HG03025 (cell line): Measurements from ENCODE around the gene AMZ1.
"Not testable (repeated sequence)": the region's sequence is repeated elsewhere in the genome, so short reads cannot be mapped to it uniquely, and the experiment has no call there.

Source experiments
- ATAC-seq: cut with Tn5 transposase; IDR thresholded peaks from one replicate; pipeline ENCODE4 v1.9.1; 2021; ENCODE audit warnings: mild to moderate bottlenecking, moderate library complexity; ENCODE audit not compliant: unreplicated experiment, low FRiP score

The AMZ1 gene

DNA sequence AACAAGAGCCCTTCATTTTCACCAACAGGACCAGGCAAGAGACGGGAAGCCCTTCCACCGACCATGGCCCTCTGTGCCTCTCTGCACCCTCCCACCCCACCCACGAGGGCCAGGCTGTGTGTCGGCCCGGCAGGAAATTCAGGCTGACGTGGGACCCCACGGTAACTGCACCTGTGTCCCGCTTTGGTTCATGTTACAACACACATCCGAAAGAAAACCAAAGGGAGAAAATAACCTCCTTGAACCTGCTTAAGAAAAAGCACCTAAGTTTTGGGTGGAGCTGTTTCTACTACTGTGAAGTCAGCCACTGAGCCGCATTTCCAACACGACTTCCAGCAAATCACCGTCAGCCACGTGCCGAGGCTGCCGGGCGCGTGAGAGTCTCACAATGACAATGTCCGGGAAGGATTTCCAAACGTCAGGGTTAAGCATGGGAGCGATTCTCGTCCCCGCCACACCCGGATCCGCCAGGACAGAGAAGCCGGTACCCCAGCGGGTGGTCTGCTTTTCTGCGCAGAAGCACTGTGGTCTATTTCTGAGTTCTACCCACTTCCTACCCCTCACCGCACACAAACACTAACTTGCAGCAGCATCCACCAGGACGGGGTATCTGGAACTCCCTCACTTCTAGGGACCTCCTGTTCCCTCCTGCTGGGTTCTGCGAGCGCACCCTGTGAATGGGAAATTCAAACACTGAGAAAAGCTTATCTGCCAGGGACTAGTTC is 36.6 kb downstream of the AMZ1 start:
- ATAC-seq: no peak

DNA sequence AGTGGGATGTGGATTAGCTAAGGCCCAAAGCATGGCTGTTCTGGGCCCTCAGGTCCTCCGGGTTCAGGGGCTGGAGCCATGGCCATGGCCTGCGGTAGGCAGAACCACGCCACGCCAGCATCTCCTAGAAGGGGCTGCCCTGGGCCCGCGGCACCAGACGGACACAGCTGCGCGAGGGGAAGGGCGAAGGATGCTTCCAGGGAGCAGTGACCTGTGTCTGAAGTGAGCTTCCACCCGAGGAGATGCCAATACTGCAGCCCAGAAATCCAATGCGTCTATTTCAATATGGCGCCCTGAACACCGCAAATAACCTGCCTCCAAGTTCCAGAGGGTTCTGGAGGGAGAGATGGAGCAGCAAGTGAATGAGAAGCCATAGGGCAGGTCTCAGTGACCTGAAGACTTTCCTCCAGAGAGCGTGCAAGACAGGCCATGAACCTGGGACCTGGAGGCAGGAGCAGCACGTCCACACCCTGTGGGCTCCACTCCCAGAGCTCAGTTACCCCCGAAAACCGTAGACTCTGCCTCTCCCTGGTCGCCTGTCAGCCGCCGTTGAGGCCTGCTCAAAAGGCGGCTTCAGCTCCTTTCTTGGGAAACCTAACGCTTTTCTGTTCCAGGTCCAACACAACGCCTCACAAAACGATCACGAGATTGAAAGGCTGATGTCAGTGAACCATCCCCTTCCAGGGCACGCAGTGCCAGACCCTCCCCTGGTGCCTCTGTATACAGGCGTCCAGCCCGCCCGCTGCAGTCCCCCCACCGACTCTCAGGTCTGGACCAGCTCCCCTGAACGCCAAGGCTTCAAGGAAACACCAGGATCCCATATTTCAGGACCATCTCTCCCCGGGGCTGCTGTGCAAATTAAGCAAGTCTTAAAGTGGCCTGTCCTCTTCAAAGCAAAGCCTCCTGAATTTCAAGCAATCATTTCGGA is 37.4 kb downstream of the AMZ1 start:
- no peak for ATAC-seq

- no peak for ATAC-seq
Observed at GRCh38 chr7:2726316-2727018, 38.5 kb downstream of the AMZ1 start.

- not testable (repeated sequence) for ATAC-seq
Observed at GRCh38 chr7:2727206-2727605, 39.2 kb downstream of the AMZ1 start.

GRCh38 chr7:2728316-2729030 is 40.5 kb downstream of the AMZ1 start:
- no peak for ATAC-seq

DNA sequence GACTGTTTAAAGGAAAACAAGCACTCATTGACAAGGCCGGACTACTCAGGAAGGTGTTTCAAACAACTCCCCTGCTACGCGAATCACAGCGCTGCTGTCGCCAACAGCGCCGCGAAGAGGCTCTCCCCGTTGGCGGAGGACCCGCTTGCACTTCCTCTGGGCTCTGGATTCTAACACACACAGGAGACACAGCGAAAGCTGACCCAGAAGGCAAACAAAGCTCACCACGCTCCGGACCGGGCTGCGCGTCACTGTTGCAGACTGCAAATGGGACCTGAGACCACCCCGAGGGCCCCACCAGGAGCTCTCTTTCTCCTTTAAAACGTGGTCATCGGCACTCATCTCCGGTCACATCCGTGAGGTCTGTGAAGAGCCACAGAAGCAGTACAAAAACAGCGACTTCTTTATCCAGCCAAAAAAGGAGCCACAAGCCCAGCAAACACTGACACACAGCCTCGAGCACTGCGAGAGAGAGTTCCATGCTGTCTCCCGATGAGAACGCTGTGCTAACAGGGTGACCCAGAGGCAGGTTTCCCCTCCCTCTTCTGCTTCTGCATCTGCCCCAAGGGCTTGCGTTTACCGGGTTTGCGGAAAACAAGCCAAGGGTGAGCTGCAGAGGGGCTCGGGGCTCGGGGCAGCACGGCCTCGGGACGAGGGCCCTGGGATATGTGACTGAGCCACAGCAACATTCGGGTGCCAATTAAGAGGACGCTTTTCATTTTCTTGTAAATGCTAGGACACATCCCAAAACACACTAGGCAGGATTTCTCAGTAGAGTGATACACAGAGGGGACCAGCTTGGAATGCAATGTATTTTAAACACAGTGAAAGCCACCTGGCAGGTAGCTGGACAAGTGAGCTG is 41.3 kb downstream of the AMZ1 start:
- ATAC-seq: no peak

- no peak for ATAC-seq
Observed at GRCh38 chr7:2729893-2730716, 42.1 kb downstream of the AMZ1 start.

DNA sequence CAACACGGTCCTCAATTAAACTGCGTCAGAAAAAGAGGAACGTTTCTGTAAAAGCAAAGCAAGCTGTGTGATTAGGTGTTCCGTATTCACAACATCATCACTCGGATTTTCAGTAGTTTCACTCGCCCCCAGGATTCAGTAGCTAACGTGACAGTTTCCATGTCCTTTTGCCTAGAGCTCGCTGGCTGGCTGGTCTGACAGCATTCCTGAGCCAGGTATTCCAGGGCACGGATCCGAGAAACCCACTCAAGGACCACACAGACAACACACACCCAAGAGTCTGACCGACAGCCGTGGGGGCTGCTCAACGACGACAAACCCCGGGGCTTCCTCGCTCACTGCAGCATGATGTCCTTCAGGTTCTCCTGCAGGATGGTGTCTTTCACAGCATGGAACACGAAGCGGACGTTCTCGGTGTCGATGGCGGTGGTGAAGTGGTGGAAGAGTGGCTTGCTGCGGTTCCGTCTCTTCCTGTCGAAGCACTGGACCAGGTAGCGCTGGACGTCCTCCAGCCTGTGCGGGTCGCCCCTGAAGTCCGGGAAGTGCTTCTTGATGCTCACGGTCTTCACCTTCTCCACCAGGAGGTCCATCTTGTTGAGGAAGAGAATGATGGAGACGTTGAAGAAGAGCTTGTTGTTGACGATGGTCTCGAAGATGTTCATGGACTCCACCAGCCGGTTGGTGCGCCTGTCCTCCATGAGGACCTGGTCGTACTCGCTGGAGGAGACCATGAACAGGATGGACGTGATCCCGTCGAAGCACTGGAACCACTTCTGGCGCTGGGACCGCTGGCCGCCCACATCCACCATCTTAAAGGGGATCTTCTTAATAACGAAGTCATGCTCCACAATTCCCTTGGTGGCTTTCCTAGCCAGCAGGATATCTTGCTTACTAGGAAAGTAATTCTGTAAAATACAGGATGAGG is 43.1 kb downstream of the AMZ1 start:
- ATAC-seq: no peak

- no peak for ATAC-seq
Observed at GRCh38 chr7:2732388-2732787, 44.4 kb downstream of the AMZ1 start.

GRCh38 chr7:2732959-2733584 is 45.1 kb downstream of the AMZ1 start:
- ATAC-seq: no peak

DNA sequence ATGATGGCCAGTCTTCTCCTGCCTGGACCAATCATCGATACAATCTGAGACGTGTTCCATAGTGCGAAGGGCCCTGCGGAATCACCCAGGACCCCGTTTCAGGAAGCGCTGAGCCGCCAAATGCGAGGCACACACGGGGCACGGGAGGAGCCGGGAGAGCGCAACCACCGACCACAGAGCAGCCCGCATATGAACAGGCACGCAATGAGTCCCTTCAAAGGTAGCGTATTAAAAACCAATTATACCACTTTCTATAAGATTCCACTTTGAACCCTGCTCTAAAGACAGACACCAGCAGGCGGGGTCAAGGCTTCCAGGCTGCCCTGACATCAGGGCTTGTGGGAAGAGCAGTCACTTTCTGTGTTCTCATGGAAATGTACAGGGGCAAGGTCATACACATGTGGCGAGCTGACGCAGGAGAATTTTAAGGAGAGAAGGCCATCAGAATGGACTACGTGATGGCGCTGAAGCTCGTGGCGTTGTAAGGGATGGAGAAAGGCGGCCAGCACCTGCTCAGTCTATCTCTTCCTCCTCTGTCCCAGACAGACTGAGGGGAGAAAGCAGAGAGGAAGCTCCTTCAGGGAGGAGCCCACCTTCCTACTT is 46.2 kb downstream of the AMZ1 start:
- ATAC-seq: no peak

DNA sequence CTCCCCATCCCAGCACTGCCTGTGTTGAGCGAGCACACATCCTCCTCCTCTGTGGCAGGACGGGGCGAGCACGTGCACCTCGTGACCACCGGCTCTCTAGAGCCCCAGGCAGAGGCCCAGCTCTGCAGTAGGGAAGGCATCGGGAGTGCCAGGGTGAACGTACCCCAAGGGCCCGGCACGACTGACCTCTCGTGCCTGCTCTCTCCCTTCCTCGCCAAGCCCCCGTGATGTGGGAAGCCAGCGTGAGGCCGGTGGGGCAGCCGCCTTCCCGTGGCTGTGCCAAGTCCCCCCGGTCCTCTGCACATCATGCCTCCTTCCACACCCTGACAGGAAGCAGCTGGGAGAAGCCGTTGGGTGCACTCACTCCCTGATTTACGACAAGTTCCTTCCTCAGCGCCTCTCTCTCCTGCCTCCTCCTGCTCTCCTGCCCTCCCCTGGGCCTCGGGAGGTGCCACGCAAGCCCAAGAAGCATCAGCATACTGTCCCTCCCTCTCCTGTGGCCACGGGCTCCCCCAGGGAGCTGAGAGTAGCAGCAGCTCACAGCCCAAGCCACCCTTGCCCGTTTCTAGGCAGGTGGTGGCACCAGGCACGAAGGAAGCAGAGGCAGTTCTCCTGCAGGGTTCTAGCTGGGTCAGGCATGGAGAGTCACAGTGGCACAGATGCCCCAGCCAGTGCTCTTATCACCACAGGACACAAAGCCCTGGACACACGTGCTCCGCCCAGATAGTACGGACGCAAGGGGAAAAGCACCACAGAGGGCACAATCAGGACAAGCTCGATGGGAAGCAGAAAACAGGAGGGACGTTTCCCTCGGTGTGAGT is 47.0 kb downstream of the AMZ1 start:
- no peak for ATAC-seq

GRCh38 chr7:2735744-2736143 is 47.7 kb downstream of the AMZ1 start:
- no peak for ATAC-seq

DNA sequence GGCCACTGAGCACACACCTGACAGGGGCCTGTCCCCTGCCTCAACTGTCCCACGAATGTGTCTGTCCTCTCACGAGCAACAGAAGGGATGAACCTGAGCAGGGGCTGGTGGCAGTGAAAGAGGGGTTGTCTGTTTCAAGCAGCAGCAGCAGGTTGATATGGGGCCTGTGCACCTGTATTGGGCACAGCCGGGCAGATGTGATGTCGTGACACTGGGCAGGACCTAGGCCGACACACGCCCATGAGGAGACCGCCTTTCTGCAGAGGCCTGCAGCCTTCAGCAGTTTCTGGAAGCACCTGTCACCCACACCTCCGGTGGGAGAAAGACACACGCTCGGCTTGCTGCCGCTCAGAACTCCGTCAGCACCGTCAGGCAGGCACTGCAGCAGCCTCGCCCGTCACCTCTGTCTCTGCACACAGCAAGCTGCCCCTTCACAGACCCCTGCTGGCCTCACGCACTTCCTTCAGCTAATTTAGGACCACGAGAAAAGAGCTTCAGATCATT is 48.5 kb downstream of the AMZ1 start:
- ATAC-seq: no peak

DNA sequence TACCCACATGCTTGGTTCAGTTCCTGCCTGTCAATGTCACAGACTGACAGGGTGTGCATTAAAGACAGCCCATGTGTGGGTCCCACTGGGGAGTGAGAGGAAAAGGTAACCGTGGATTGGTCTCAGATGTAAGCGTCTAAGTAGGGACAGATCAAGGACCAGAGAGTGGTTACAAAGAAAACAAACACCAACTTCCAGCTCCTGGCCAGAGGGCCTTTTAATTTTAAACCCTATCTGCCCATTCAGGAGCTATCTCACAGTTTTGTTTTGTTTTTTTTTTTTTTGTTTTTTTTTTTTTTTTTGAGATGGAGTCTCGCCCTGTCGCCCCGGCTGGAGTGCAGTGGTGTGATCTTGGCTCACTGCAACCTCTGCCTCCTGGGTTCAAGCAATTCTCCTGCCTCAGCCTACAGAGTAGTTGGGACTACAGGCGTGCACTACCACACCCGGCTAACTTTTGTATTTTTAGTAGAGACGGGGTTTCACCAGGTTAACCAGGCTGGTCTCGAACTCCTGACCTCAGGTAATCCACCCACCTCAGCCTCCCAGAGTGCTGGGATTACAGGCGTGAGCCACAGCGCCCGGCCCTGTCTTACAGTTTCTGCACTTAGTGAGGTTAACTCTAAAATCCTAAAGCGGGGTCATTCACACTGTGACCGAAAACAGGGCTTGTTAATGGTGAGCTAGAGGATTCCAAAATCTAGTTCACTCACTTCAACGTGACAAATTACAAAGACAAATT is 49.2 kb downstream of the AMZ1 start:
- not testable (repeated sequence) for ATAC-seq
